Gastrocnemius medialis (tissue), 4 donors: ENCODE results near the gene PRKG1. TPM values are rescaled to one million over a fixed set of nuclear protein-coding genes. Genes with fewer than 3 reads are reported as not detected.

Experiments used
- ATAC-seq, 2 donors: fragments of 150-250 bp; one replicate each; pipeline ENCODE4 v1.9.1; 2016
- DNase-seq, 2 donors: peaks; one replicate each; pipeline ENCODE4 v3.0.0-alpha.2; 2019
- H3K27ac ChIP-seq, 4 donors: fragments of 200-600 bp; sonication (generic); 1 replicate in 1 of 4; 2 replicates in 3 of 4; pipeline ENCODE4 v1.5.1; 2016 to 2018; ENCODE audit warnings: mild to moderate bottlenecking in 2 of 4, moderate library complexity in 1 of 4
- H3K27me3 ChIP-seq, 3 donors: fragments of 200-600 bp; sonication (generic) in 2 of 3; 1 replicate in 1 of 3; 2 replicates in 2 of 3; pipeline versions ENCODE4 v1.5.1 to v1.6.0; 2016 to 2019; ENCODE audit warnings: mild to moderate bottlenecking in 1 of 3, moderate library complexity in 1 of 3
- H3K36me3 ChIP-seq, 2 donors: fragments of 200-600 bp; sonication (generic) in 1 of 2; one replicate each; pipeline ENCODE4 v1.5.1; 2017 to 2018
- H3K4me1 ChIP-seq, 2 donors: fragments of 200-600 bp; sonication (generic) in 1 of 2; one replicate each; pipeline ENCODE4 v1.5.1; 2016 to 2017; ENCODE audit warnings: mild to moderate bottlenecking in 2 of 2
- H3K4me3 ChIP-seq, 4 donors: fragments of 200-600 bp; sonication (generic) in 3 of 4; 1 replicate in 1 of 4; 2 replicates in 3 of 4; pipeline ENCODE4 v1.5.1; 2016 to 2019; ENCODE audit warnings: mild to moderate bottlenecking in 2 of 4
- H3K9me3 ChIP-seq, 3 donors: fragments of 200-600 bp; sonication (generic) in 2 of 3; 1 replicate in 1 of 3; 2 replicates in 2 of 3; pipeline ENCODE4 v1.5.1; 2016 to 2019
- CTCF ChIP-seq, 5 experiments: fragments of 450-650 bp in 3 of 5; fragments of 200-600 bp in 2 of 5; sonication (generic) in 2 of 5; IDR thresholded peaks in 4 of 5; conservative IDR thresholded peaks in 1 of 5; 1 replicate in 4 of 5; 2 replicates in 1 of 5; pipeline ENCODE4 v1.5.1; 2016 to 2019; ENCODE audit warnings: antibody characterized with exemption in 5 of 5, mild to moderate bottlenecking in 3 of 5, moderate library complexity in 3 of 5
- POLR2A ChIP-seq, 2 donors: fragments of 450-650 bp; IDR thresholded peaks; one replicate each; pipeline ENCODE4 v1.6.1; 2017; ENCODE audit warnings: antibody characterized with exemption in 2 of 2, mild to moderate bottlenecking in 2 of 2, moderate library complexity in 2 of 2
- in situ Hi-C, 4 donors: fragments of 200-750 bp; cut with MboI; loops; one replicate each; pipeline versions ENCODE4 v1.15.0 to v1.8.0; 2017; ENCODE audit warnings: low sequenced_read_pairs in 4 of 4
- intact Hi-C: fragments of 100-400 bp; cut with DNase I; formaldehyde crosslinking; loops from one replicate; pipeline ENCODE4 v1.15.1; 2023; ENCODE audit warnings: low total_unique reads
- total RNA-seq, 4 donors: library from RNA; depleted of rRNA; stranded (reverse); fragments of >200 nt; gene quantifications; one replicate each; pipeline versions ENCODE4 v1.1.0 to v1.2.3, GENCODE V29; 2016

Gene PRKG1
- total RNA-seq, 4 donors from 2014 or later = 10.4 to 39.4 (median 25.1) TPM

GRCh38 chr10:52266858-52267257 is 1192.6 kb downstream of the PRKG1 start:
- in situ Hi-C loops (no loop called here), intact Hi-C loops (no loop called here)
- peaks cover 3 to 5% of the 10 kb centered on the region in 2 donors for H3K4me1 ChIP-seq
- no peak for TF ChIP-seq POLR2A (IDR thresholded peaks at IDR 0.05)
- TF ChIP-seq CTCF (IDR thresholded peaks at IDR 0.05 in 4 of 5, conservative IDR thresholded peaks at IDR 0.05 in 1 of 5) = no peak
- H3K27ac ChIP-seq = no peak overlapping the region
- no peak overlapping the region for H3K4me3 ChIP-seq
- ATAC-seq (no peak), DNase-seq (no peak)
- H3K9me3 ChIP-seq = no peaks in the 10 kb centered on the region
- no peaks in the 10 kb centered on the region for H3K27me3 ChIP-seq
- H3K36me3 ChIP-seq = peaks cover 0 to 6% of the 10 kb centered on the region in 2 donors

DNA sequence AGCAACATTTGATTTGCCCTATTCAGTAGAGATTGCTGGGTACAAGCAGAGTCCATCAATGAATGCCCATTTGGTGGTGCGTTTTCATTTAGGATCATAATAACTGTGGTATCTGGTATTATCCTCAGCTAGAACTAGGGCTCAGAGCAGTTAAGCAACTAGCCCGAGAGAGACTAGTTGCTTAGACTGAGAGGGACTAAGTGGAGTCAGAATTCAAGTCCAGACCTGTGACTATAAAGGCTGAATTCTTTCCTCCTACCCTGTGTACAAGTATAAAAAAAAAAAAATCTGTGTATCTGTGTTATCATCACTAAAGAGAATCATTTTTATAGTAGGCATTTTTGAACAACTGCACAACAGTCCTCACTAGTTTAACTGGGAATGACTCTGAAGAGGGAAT is 1194.5 kb downstream of the PRKG1 start:
- no peak overlapping the region for H3K27ac ChIP-seq
- peaks cover 0 to 5% of the 10 kb centered on the region in 2 donors for H3K4me1 ChIP-seq
- H3K27me3 ChIP-seq = no peaks in the 10 kb centered on the region
- H3K36me3 ChIP-seq = peaks cover 0 to 6% of the 10 kb centered on the region in 2 donors
- TF ChIP-seq CTCF (IDR thresholded peaks at IDR 0.05 in 4 of 5, conservative IDR thresholded peaks at IDR 0.05 in 1 of 5) (no peak), POLR2A (IDR thresholded peaks at IDR 0.05) (no peak)
- H3K4me3 ChIP-seq = no peak overlapping the region
- no peak for ATAC-seq
- DNase-seq = no peak
- in situ Hi-C loops (no loop called here), intact Hi-C loops (no loop called here)
- no peaks in the 10 kb centered on the region for H3K9me3 ChIP-seq

DNA sequence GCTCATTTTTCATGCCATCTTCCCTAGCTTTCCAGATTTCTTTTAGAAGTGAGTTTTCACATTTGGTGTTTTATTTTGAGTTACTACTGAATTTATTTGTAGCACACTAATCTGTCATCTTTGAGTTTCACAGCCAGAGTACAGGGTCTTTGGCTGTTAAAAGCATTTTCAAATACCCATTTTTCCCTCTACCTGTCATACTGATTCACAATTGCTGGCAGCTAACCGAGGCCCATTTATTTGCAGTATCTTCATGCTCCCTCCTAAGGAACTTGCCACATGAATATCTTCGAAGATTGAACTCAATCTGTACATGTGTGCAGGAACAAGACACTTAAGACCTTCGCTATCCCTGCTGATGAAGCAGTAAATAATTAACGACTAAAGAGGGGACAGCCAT is 1194.9 kb downstream of the PRKG1 start:
- Histone ChIP-seq H3K36me3 (peaks cover 0 to 6% of the 10 kb centered on the region in 2 donors), H3K9me3 (no peaks in the 10 kb centered on the region), H3K27me3 (no peaks in the 10 kb centered on the region), H3K4me3 (no peak overlapping the region), H3K27ac (no peak overlapping the region), H3K4me1 (peaks cover 0 to 5% of the 10 kb centered on the region in 2 donors)
- intact Hi-C loops = no loop called here
- in situ Hi-C loops = no loop called here
- ATAC-seq (no peak), DNase-seq (no peak)
- TF ChIP-seq CTCF (IDR thresholded peaks at IDR 0.05 in 4 of 5, conservative IDR thresholded peaks at IDR 0.05 in 1 of 5) = no peak
- no peak for TF ChIP-seq POLR2A (IDR thresholded peaks at IDR 0.05)

DNA sequence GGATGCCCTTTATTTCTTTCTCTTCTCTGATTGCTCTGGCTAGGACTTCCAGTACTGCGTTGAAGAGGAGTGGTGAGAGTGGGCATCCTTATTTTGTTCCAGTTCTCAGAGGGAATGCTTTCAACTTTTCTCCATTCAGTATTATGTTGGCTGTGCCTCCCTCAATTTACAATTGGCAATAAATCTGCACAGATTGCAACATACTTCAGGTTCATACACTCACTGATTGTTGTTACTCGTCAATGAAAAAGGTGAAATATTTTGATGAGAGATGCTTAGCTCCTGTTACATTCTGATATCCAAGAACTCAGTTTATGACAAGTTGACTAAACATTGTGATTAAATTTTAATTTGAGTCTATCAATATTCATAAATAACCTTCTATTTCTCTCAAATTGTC is 1201.9 kb downstream of the PRKG1 start:
- Histone ChIP-seq H3K9me3 (no peaks in the 10 kb centered on the region), H3K27ac (no peak overlapping the region), H3K4me3 (no peak overlapping the region), H3K27me3 (no peaks in the 10 kb centered on the region), H3K4me1 (peaks cover 4 to 13% of the 10 kb centered on the region in 2 donors), H3K36me3 (peaks cover 0 to 4% of the 10 kb centered on the region in 2 donors)
- no peak for DNase-seq
- no peak for TF ChIP-seq CTCF (IDR thresholded peaks at IDR 0.05 in 4 of 5, conservative IDR thresholded peaks at IDR 0.05 in 1 of 5)
- no peak for TF ChIP-seq POLR2A (IDR thresholded peaks at IDR 0.05)
- in situ Hi-C loops = no loop called here
- no peak for ATAC-seq
- intact Hi-C loops = no loop called here

DNA sequence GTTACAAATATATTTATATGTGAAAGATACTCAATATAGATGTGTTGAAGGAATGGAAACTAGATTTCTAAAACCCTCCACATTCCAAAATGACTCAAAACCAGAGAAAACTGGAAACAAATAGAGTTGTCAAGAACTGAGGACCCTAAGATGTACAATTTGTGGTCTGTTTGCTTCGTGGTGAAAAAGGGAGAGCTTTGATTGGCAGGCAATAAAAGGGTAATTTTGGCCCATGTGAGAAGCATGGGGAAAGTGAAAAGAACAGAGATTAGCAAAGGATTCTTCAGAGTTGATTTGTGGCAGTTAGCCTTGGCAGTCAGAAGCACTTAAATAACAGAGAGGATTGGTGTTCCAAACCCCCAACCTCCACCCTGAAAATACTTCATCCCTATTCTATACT is 1202.7 kb downstream of the PRKG1 start:
- Histone ChIP-seq H3K4me1 (peaks cover 4 to 15% of the 10 kb centered on the region in 2 donors), H3K36me3 (peaks cover 0 to 4% of the 10 kb centered on the region in 2 donors), H3K4me3 (no peak overlapping the region), H3K9me3 (no peaks in the 10 kb centered on the region), H3K27me3 (no peaks in the 10 kb centered on the region), H3K27ac (no peak overlapping the region)
- DNase-seq = no peak
- intact Hi-C loops (no loop called here), in situ Hi-C loops (no loop called here)
- TF ChIP-seq CTCF (IDR thresholded peaks at IDR 0.05 in 4 of 5, conservative IDR thresholded peaks at IDR 0.05 in 1 of 5) (no peak), POLR2A (IDR thresholded peaks at IDR 0.05) (no peak)
- no peak for ATAC-seq
